ENCODE data around the gene GRIP1.

GRCh38 chr12:66717036-66717673, 38.3 kb upstream of the GRIP1 start:
- TF ChIP-seq, protein P1, sequence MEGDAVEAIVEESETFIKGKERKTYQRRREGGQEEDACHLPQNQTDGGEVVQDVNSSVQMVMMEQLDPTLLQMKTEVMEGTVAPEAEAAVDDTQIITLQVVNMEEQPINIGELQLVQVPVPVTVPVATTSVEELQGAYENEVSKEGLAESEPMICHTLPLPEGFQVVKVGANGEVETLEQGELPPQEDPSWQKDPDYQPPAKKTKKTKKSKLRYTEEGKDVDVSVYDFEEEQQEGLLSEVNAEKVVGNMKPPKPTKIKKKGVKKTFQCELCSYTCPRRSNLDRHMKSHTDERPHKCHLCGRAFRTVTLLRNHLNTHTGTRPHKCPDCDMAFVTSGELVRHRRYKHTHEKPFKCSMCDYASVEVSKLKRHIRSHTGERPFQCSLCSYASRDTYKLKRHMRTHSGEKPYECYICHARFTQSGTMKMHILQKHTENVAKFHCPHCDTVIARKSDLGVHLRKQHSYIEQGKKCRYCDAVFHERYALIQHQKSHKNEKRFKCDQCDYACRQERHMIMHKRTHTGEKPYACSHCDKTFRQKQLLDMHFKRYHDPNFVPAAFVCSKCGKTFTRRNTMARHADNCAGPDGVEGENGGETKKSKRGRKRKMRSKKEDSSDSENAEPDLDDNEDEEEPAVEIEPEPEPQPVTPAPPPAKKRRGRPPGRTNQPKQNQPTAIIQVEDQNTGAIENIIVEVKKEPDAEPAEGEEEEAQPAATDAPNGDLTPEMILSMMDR (IDR thresholded peaks at IDR 0.05), result no peak
- TF ChIP-seq POLR2A (IDR thresholded peaks at IDR 0.05) (no peak), POLR2AphosphoS5 (IDR thresholded peaks at IDR 0.05) (no peak)

Measured in prostate gland (tissue), 2 donors.